DMS 273 (cell line): ENCODE results near the gene CYSTM1.
"Not testable (repeated sequence)": the region's sequence is repeated elsewhere in the genome, so short reads cannot be mapped to it uniquely, and the experiment has no call there.

ENCODE experiments used
- DNase-seq: peaks from one replicate; lab custom pipeline; 2025; ENCODE audit not compliant: unreplicated experiment; lab: John Stamatoyannopoulos, UW

Gene CYSTM1

GRCh38 chr5:140148508-140148907 lies 26.5 kb upstream of the CYSTM1 start:
- DNase-seq = peak; percentile 39

GRCh38 chr5:140150201-140150600 lies 24.8 kb upstream of the CYSTM1 start:
- peak; percentile 23 for DNase-seq

GRCh38 chr5:140151144-140152021 lies 23.6 kb upstream of the CYSTM1 start:
- DNase-seq = no peak

- DNase-seq = no peak
Observed at GRCh38 chr5:140152022-140152999, 22.7 kb upstream of the CYSTM1 start.

- DNase-seq = no peak
Observed at GRCh38 chr5:140153255-140153654, 21.7 kb upstream of the CYSTM1 start.

- no peak for DNase-seq
Observed at GRCh38 chr5:140153905-140154304, 21.1 kb upstream of the CYSTM1 start.

GRCh38 chr5:140154710-140155381 lies 20.1 kb upstream of the CYSTM1 start:
- not testable (repeated sequence) for DNase-seq

GRCh38 chr5:140157032-140157781 lies 17.8 kb upstream of the CYSTM1 start:
- peak; percentile 94 for DNase-seq

GRCh38 chr5:140159014-140159927 lies 15.7 kb upstream of the CYSTM1 start:
- DNase-seq = no peak

- DNase-seq = no peak
Observed at GRCh38 chr5:140162275-140162674, 12.7 kb upstream of the CYSTM1 start.

- DNase-seq = no peak
Observed at GRCh38 chr5:140162781-140163180, 12.2 kb upstream of the CYSTM1 start.

GRCh38 chr5:140165101-140165922 lies 9.7 kb upstream of the CYSTM1 start:
- DNase-seq = no peak

- DNase-seq = peak; percentile 38
Observed at GRCh38 chr5:140165923-140166270, 9.1 kb upstream of the CYSTM1 start.

- peak; percentile 37 for DNase-seq
Observed at GRCh38 chr5:140166911-140167310, 8.1 kb upstream of the CYSTM1 start.

GRCh38 chr5:140168371-140168770 lies 6.6 kb upstream of the CYSTM1 start:
- no peak for DNase-seq

- DNase-seq = peak; percentile 20
Observed at GRCh38 chr5:140169410-140169809, 5.6 kb upstream of the CYSTM1 start.

GRCh38 chr5:140172483-140172882 lies 2.5 kb upstream of the CYSTM1 start:
- DNase-seq = no peak

GRCh38 chr5:140174014-140174413 lies 974 bp upstream of the CYSTM1 start:
- no peak for DNase-seq
